Thoracic aorta (tissue), 2 donors: ENCODE data around the gene SMPD3. TPM values are rescaled to one million over a fixed set of nuclear protein-coding genes. Genes with fewer than 3 reads are reported as not detected.

ENCODE experiments used
- ATAC-seq: fragments of 150-250 bp; one replicate; pipeline ENCODE4 v1.8.0; 2017; ENCODE audit warnings: low read depth; ENCODE audit not compliant: insufficient number of reproducible peaks, low FRiP score
- DNase-seq: peaks from one replicate; pipeline ENCODE4 v3.0.0-alpha.2; 2020; ENCODE audit warnings: low spot score
- H3K27ac ChIP-seq, 2 donors: fragments of 200-600 bp; sonication (generic); 1 replicate in 1 of 2; 2 replicates in 1 of 2; pipeline ENCODE4 v1.5.1; 2016; ENCODE audit warnings: mild to moderate bottlenecking in 2 of 2, moderate library complexity in 2 of 2
- H3K27me3 ChIP-seq: fragments of 200-600 bp; sonication (generic); replicated peaks from 2 replicates; pipeline ENCODE4 v1.6.0; 2016; ENCODE audit warnings: mild to moderate bottlenecking; ENCODE audit not compliant: insufficient read depth
- H3K36me3 ChIP-seq: fragments of 200-600 bp; sonication (generic); one replicate; pipeline ENCODE4 v1.5.1; 2016
- H3K4me1 ChIP-seq, 2 donors: fragments of 200-600 bp; sonication (generic); 1 replicate in 1 of 2; 2 replicates in 1 of 2; pipeline versions ENCODE4 v1.5.1 to v1.6.0; 2016; ENCODE audit warnings: low read depth in 2 of 2, mild to moderate bottlenecking in 1 of 2; ENCODE audit not compliant: control insufficient read depth in 1 of 2
- H3K4me3 ChIP-seq: fragments of 200-600 bp; sonication (generic); 2 replicates; pipeline ENCODE4 v1.5.1; 2016; ENCODE audit warnings: mild to moderate bottlenecking
- H3K9me3 ChIP-seq: fragments of 200-600 bp; sonication (generic); 2 replicates; pipeline ENCODE4 v1.5.1; 2016
- total RNA-seq, 2 donors: library from RNA; depleted of rRNA; stranded (reverse); fragments of >200 nt; gene quantifications; one replicate each; pipeline versions ENCODE4 v1.1.0 to v1.2.3, GENCODE V29; 2016
- TF ChIP-seq, protein P1 (sequence below): fragments of 200-600 bp; sonication (generic); IDR thresholded peaks from one replicate; pipeline ENCODE4 v1.5.1; 2019; ENCODE audit warnings: antibody characterized with exemption

Gene SMPD3
- total RNA-seq, 2 donors from 2014 or later = 0.41 to 6.5 TPM

DNA sequence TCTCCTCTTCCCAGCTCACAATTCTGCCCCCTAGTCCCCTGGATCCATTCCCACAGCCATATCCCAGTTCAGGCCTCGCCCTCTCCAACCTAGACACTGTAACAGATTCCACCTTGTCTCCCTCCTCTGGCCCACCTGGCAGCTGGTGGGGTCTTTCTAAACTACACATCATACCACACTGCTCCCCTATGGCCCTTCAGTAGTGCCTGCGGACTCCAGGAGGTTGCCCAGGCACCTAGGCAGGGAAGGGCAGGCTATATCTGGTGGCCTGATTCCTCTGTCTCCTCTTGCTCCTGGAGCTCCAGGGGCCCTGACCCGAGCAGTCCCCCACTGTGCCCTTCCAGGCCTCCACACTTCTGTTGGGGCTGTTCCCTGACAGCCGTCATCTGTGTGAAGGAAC, 64.5 kb downstream of the SMPD3 start:
- no peaks in the 10 kb centered on the region for H3K36me3 ChIP-seq
- H3K4me3 ChIP-seq = no peak overlapping the region
- TF ChIP-seq, protein P1, sequence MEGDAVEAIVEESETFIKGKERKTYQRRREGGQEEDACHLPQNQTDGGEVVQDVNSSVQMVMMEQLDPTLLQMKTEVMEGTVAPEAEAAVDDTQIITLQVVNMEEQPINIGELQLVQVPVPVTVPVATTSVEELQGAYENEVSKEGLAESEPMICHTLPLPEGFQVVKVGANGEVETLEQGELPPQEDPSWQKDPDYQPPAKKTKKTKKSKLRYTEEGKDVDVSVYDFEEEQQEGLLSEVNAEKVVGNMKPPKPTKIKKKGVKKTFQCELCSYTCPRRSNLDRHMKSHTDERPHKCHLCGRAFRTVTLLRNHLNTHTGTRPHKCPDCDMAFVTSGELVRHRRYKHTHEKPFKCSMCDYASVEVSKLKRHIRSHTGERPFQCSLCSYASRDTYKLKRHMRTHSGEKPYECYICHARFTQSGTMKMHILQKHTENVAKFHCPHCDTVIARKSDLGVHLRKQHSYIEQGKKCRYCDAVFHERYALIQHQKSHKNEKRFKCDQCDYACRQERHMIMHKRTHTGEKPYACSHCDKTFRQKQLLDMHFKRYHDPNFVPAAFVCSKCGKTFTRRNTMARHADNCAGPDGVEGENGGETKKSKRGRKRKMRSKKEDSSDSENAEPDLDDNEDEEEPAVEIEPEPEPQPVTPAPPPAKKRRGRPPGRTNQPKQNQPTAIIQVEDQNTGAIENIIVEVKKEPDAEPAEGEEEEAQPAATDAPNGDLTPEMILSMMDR = no peak
- no peaks in the 10 kb centered on the region for H3K4me1 ChIP-seq
- no peak overlapping the region for H3K27ac ChIP-seq
- DNase-seq (no peak), ATAC-seq (no peak)
- H3K27me3 ChIP-seq = no peaks in the 10 kb centered on the region
- no peaks in the 10 kb centered on the region for H3K9me3 ChIP-seq

DNA sequence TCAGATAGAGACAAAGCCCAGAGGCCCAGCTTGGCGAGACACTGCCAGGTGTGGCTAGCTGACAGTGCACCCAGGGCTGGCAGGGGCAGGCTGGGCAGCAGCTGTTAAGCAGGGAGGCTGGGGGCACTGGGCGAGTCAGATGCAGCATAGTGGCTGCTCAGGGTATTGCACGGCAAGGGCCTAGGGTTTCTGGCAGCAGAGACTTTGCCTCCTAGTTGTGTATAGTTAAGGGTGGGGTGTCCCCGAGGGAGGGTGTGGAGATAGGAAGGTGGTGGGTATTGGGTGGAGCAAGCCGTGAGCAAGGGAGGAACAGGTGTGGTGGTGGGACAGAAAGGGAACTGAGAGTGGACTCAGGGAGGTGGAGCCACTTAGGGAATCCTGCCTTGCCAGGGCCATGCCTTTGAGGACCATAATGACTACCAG, 66.0 kb downstream of the SMPD3 start:
- Histone ChIP-seq H3K4me3 (no peak overlapping the region), H3K9me3 (no peaks in the 10 kb centered on the region), H3K27me3 (no peaks in the 10 kb centered on the region), H3K27ac (no peak overlapping the region), H3K36me3 (no peaks in the 10 kb centered on the region), H3K4me1 (no peaks in the 10 kb centered on the region)
- DNase-seq (no peak), ATAC-seq (no peak)
- TF ChIP-seq, protein P1 = peak; percentile 17

DNA sequence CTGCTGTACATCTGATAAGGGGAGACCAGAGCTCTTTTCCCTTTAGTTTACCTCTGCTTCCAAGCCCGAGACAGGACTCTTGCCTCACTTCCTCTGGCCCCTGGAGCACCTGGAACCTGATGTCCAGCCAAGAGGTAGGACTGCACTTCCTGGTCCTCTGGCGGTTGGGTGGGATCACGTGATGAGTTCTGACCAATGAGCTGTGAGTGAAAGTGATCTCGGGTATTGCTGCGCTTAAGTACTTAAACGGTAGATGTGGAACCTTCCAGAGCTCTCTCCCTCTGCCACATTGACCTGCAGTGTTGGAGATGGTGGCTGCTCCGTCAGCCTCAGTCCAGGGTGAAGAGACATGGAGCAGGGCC, 67.0 kb downstream of the SMPD3 start:
- TF ChIP-seq, protein P1 = no peak
- H3K36me3 ChIP-seq = no peaks in the 10 kb centered on the region

DNA sequence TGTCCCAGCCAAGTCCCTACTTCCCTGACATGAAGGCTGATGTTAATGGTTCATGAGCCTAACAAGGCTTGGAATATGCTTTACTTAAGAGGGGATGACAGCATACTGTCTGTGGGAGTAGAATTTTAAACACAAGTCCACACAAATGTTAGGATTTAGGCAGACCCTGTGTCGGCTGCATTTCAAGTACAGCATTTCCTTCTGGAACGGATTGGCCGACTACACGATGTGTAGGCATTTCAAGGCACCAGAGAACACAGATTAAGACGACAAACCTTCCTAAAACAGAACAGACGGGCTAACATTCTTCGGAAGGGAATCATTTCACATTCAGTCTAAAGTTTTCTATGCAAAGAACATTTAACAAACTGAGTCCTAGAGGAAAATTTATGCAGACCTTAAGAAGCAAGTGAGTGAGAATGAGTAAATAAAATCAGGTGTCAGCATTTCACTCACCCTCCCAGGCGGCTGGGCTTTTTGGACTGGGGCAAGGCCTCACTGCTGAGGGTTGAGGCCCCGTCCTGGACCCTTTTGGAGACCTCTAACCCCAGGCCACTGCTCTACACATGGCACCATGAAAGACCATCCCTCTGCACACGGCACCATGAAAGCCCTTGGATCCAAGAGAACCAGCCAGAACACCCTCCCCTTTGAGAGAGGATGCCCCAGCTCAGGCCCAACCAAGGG, 67.5 kb downstream of the SMPD3 start:
- ATAC-seq = no peak
- DNase-seq = no peak
- TF ChIP-seq, protein P1 = no peak

More for the DNA sequence above, 67.0 kb downstream of the SMPD3 start:
- ATAC-seq (no peak), DNase-seq (no peak)
- Histone ChIP-seq H3K27ac (no peak overlapping the region), H3K27me3 (no peaks in the 10 kb centered on the region), H3K9me3 (no peaks in the 10 kb centered on the region), H3K4me1 (no peaks in the 10 kb centered on the region), H3K4me3 (no peak overlapping the region)

DNA sequence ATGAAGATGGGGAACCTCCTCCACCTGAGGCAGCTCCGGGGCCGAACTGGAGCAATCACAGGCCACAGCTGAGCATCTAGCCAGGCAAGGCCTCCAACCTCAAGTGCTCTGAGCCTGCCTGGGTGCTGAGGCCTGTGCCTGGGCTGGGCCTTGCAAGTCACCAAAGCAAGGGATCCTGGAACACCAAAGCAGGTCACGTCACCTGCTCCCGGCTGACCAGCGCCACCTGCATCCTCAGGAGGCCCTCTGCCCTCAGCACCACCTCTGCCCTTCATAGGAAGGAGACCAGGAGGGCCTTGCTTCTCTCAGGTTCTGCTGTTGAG, 68.0 kb downstream of the SMPD3 start:
- Histone ChIP-seq H3K27ac (no peak overlapping the region), H3K36me3 (no peaks in the 10 kb centered on the region), H3K4me1 (no peaks in the 10 kb centered on the region), H3K27me3 (no peaks in the 10 kb centered on the region), H3K4me3 (no peak overlapping the region), H3K9me3 (no peaks in the 10 kb centered on the region)
- DNase-seq (no peak), ATAC-seq (no peak)
- TF ChIP-seq, protein P1 = no peak

More for the DNA sequence above, 67.5 kb downstream of the SMPD3 start:
- H3K4me1 ChIP-seq = no peaks in the 10 kb centered on the region
- H3K4me3 ChIP-seq = no peak overlapping the region
- no peaks in the 10 kb centered on the region for H3K36me3 ChIP-seq
- H3K9me3 ChIP-seq = no peaks in the 10 kb centered on the region
- H3K27me3 ChIP-seq = no peaks in the 10 kb centered on the region
- H3K27ac ChIP-seq = no peak overlapping the region
